ENCODE measurements around the gene PRPF40A. TPM values are rescaled to one million over a fixed set of nuclear protein-coding genes. Genes with fewer than 3 reads are reported as not detected.

Gene PRPF40A
- polyA plus RNA-seq, 1 donor: 68.6 TPM

DNA sequence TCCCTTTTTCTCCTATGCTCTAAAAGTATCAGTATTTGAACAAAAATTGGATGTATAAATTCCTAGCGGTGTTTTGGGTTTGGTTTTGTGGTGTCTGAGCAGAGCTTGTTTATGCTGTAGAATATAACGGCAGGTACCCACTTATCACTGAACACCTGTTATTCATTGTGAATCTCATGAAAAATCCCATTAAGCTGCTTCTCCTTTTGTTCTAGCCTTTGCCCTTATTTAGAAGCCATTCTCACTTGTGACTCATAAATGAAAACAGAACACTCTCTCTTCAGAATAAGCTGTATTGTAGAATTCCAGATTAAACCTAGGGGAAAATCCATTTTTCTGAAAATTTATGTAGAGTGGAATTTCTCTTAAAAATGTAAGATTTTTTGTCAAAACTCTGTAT, 104.0 kb downstream of the PRPF40A start:
- DNase-seq: no peak

DNA sequence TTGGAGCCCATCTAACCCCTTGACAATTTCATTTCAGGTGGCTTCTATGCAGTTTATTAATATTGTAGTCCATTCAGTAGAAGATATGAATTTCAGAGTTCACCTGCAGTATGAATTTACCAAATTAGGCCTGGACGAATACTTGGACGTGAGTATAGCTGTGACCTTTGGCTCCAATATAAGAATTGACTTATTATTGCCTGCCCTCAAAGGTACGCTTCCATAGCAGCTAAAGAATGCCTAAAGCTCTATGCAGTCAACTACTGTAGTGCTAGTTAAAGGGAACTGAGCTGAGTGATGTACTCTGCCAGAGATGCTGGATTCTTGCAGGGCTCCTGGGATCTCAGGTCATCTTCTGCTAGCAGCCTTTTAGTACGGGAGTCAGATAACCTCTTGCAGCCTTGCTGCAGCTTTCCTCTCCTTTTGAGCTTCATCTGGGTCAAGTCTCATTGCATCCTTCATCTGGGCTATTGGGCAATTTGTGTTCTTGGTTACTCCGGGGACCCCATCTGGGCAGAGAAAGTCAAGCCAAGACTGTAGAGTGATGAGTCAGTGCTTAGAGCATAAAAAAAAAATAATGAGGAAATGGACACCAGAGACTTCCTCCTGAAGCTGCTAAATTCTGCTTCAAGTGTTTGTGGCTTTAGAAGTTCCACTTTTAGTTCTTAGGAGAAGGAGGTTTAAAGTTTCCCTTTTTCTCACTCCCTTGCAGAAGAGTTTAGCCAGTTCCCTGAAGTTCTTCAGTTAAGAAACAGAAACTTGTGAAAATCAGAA, 105.6 kb downstream of the PRPF40A start:
- DNase-seq: peak; percentile 40

DNA sequence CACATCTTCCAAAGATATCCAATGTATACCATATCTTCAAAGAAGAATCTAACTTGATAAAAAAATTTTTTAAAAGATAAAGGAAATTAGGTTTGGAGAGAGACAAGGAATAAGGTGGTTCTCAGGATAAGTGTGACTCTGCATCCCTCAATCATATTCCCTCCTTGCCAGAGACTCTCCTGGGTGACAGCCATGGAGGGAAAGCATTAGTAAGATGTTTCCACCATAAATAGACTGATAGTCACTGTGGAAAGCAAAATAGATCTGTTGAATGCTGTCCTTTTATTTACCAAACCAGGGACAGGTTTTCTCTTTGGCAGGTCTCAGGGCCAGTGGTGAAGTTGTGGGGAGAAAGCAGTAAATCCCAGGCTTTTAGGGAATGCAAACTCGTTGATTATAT, 107.6 kb downstream of the PRPF40A start:
- DNase-seq: no peak

DNA sequence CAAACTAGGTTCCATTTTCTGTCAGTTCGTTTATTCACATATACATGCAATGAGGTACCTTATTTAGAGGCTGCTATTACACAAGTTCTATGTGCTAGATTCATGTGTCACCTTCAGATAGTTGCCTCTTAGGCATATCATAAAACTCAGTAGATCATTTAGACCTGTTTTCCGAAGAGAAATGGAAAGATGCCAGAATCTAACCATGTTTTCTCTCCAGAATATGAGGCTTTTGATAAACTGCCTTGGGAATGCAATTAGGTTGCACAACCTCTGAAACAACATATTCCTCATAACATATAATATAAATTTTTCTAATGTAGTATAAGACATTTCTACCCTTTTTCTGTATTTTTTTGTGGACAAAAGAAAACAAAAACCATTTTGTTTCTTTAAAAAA, 108.1 kb downstream of the PRPF40A start:
- DNase-seq: no peak

DNA sequence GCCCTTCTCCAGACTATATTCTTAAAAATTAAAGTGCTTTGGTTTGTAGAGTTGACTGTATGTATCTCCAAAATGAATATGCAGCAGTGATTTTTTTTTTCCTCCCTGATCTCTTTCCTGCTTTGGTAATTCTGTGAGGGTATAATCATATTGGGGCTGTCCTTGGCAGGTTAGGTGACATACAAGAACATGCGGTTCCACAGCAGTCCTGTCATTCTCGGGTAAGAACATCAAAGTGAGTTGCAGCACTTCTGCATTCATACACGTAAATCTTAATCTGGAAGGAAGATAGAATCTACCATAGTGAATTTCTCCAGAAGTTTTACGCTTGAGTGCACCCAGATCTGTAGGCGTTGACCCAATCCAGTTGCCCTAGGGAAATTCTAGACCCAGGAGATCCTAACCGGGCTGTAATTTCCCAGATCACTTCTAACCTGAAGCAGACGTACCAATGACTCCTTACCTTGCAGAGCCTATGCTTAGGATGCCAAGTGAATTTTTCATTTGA, 109.4 kb downstream of the PRPF40A start:
- no peak for DNase-seq

DNA sequence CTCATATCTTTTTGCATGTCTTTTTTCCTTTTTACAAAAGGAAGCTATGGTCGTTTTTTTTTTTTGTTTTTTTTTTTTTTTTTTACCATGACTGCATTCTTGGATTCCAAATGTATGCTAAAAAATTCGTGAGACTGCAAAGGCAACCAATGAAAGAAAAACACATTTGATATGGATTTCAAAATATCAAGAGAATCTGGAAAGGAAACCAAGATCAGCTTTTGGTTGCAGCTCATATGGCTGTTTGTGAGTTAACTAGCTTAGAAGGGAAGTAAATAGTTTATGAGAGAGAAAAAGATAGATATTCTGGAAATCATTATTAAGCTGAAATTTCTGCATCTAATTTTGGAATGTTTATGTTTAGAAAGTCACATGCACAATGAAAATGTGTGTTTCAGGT, 110.3 kb downstream of the PRPF40A start:
- no peak for DNase-seq

DNA sequence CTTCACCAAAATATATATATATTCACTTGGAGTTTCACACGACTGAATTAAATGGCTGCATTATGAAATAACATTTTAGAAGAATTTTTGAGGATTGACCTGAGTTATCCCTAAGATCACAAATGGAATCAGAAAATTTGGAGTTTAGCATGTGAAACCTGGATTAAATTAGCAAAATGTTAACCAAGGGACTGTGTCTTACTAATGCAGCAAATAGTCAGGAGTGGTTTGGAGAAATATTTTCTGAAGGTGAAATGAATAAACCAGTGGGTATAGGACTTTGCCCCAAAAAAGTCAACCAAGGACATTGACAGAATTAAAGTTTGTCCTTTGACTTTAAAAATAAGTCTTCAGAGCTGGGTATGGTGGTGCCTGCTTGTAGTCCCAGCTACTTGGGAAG, 111.2 kb downstream of the PRPF40A start:
- no peak for DNase-seq

DNA sequence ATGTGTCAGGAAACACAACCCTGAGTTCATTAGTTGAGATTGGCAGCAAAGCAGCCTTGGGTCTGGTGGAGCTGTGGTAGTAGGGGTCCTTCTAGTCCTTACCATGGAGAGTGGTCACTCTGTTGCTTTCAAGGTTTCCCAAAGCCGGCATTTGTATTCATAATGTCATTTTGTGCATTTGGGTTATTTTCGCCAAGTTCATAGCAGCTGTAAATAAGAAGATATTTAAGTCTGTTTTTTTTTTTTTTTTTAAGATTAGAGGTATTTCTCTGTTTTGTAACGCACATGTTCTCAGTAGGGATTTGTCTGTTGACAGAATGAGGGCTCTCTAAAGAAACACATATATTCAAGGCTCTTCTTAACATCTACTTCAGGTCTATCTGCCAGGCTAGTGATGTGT, 114.1 kb downstream of the PRPF40A start:
- no peak for DNase-seq

DNA sequence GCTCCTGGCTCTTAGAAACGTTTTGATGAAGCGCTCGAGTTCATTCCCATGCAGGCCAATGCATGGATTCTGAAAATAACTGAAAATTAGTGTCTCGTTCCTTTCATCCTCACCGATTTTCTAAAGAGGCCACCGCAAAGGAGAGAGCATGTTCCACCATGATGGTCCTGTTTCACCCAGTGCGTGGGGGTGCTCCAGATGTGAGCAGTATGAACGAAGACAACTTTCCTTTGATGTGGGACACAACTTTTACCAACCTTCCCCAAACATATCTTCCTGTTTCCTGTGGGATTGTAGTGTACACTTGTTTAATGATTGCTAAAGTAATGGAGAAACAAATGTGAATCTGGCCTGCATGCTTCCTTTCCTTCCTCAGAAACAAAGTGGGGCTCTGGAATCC, 114.5 kb downstream of the PRPF40A start:
- DNase-seq: no peak

Other genes starting within 250 kb of the PRPF40A start
- gene ARL6IP6, start 1.2 kb upstream of the PRPF40A start, polyA plus RNA-seq (ENCODE audit: insufficient read length): 37.1 TPM

Data from hindlimb muscle (tissue), 1 donor.